Measurements from ENCODE around the gene WFS1.

WFS1 gene

DNA sequence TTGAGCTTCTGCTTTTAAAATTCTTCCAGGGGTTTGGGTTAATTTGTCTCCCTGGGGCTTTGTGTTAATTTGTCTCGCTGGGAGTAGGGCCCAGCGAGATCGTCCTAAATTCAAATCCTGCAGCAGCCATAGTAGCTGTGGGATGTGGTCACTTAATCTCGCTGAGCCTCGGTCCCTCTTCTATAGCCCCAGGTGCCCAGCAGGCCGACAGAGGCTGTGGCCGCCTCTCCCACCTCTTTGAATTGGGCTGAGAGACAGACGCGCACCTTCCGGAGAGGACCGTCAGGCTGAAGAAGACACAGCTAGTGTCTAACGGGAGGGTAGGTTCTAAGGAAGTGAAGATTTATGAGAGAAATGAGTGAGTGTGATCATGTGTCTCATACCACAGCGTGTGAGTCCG lies 15.7 kb upstream of the WFS1 start:
- peaks cover 5% of the 10 kb centered on the region for H3K27me3 ChIP-seq (ENCODE audit: control insufficient read depth, insufficient read depth, low read length)
- H3K4me1 ChIP-seq (ENCODE audit: control insufficient read depth, insufficient read depth, low read length), result peaks cover 8% of the 10 kb centered on the region
- no peak overlapping the region for H3K9ac ChIP-seq (ENCODE audit: low read length)
- no peaks in the 10 kb centered on the region for H3K36me3 ChIP-seq (ENCODE audit: control insufficient read depth, insufficient read depth, low read length)
- H3K4me3 ChIP-seq (ENCODE audit: low read length), result no peak overlapping the region
- H3K9me3 ChIP-seq (ENCODE audit: control insufficient read depth, low read length), result no peaks in the 10 kb centered on the region

GRCh38 chr4:6256141-6256540 lies 13.5 kb upstream of the WFS1 start:
- no peaks in the 10 kb centered on the region for H3K36me3 ChIP-seq (ENCODE audit: control insufficient read depth, insufficient read depth, low read length)
- peaks cover 3% of the 10 kb centered on the region for H3K27me3 ChIP-seq (ENCODE audit: control insufficient read depth, insufficient read depth, low read length)
- H3K9ac ChIP-seq (ENCODE audit: low read length), result no peak overlapping the region
- peaks cover 8% of the 10 kb centered on the region for H3K4me1 ChIP-seq (ENCODE audit: control insufficient read depth, insufficient read depth, low read length)
- H3K9me3 ChIP-seq (ENCODE audit: control insufficient read depth, low read length), result no peaks in the 10 kb centered on the region
- no peak overlapping the region for H3K4me3 ChIP-seq (ENCODE audit: low read length)

DNA sequence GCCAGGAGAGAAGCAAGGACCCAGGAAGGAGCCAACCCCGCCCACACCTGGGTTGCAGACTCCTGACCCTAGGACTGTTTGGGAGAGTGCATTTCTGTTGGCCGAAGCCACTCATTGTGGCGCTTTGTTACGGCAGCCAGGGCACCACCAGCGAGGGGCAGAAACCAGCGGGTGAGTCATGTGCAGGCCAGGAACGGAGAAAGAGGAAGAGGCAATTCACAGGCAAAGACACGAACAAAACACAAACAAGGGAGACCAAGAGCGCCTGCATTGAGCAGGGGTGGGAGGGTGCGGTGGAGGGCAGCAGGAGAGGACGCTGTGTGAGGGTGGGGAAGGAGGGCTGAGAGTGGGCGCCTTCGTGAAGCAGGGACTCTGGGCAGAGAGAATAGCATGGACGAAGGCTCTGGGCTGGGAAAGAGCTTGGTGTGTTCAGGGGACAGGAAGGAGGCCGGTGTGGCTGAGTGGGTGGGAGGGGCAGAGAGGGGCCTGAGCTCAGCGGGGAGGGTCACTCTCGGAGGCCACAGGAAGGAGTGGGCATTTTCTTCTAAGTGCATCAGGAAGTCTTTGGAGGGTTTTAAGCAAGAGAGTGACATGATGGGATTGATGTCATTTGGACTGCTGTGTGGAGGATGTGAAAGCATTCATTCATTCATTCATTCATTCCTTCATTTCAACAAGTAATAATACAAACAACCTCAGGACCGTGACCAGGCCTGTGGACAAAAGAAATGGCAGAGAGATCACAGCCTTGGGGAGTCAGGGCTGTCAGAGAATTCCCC lies 12.2 kb upstream of the WFS1 start:
- Histone ChIP-seq H3K9ac (ENCODE audit: low read length) (no peak overlapping the region), H3K4me1 (ENCODE audit: control insufficient read depth, insufficient read depth, low read length) (peaks cover 8% of the 10 kb centered on the region), H3K9me3 (ENCODE audit: control insufficient read depth, low read length) (no peaks in the 10 kb centered on the region), H3K27me3 (ENCODE audit: control insufficient read depth, insufficient read depth, low read length) (peaks cover 3% of the 10 kb centered on the region), H3K4me3 (ENCODE audit: low read length) (no peak overlapping the region), H3K36me3 (ENCODE audit: control insufficient read depth, insufficient read depth, low read length) (no peaks in the 10 kb centered on the region)

DNA sequence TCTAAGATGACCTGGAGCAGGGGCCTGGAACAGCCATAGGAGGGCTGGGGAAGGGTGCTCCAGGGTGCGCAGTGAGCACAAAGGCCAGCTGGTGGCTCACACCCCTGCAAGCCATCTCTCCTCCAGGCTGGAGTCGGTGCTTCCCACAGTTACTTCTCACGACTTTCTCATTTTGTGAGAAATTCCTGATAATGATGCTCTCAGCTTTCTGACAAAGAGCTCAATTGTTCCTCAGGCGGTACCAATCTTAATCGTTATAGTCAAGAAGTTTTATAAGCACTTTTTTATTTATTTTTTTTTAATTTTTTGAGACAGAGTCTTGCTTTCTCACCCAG lies 11.7 kb upstream of the WFS1 start:
- H3K9me3 ChIP-seq (ENCODE audit: control insufficient read depth, low read length), result no peaks in the 10 kb centered on the region
- no peaks in the 10 kb centered on the region for H3K36me3 ChIP-seq (ENCODE audit: control insufficient read depth, insufficient read depth, low read length)
- no peak overlapping the region for H3K9ac ChIP-seq (ENCODE audit: low read length)
- H3K27me3 ChIP-seq (ENCODE audit: control insufficient read depth, insufficient read depth, low read length), result peaks cover 3% of the 10 kb centered on the region
- H3K4me3 ChIP-seq (ENCODE audit: low read length), result no peak overlapping the region
- H3K4me1 ChIP-seq (ENCODE audit: control insufficient read depth, insufficient read depth, low read length), result peaks cover 8% of the 10 kb centered on the region

DNA sequence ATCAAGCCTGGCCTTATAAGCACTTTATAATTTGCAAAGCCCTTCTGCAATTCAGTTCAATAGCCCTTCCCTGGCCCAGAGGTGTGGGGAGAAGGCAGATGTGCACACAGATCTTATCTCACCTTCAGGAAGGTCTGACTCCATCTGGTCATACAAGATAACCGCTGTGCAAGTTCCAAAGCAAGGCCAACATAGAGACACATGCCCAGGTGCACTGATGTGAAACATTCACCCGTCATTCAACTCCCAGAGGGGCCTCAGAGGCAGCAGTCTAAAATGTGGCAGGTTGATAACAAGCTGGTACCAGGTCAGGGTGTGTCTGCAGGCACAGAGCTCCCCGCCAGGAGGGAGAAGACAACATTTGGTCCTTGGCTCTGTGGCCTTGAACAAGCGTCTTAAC lies 10.9 kb upstream of the WFS1 start:
- Histone ChIP-seq H3K4me3 (ENCODE audit: low read length) (no peak overlapping the region), H3K9me3 (ENCODE audit: control insufficient read depth, low read length) (no peaks in the 10 kb centered on the region), H3K36me3 (ENCODE audit: control insufficient read depth, insufficient read depth, low read length) (no peaks in the 10 kb centered on the region), H3K9ac (ENCODE audit: low read length) (no peak overlapping the region), H3K27me3 (ENCODE audit: control insufficient read depth, insufficient read depth, low read length) (peaks cover 3% of the 10 kb centered on the region), H3K4me1 (ENCODE audit: control insufficient read depth, insufficient read depth, low read length) (peaks cover 8% of the 10 kb centered on the region)

GRCh38 chr4:6259886-6260285 lies 9.8 kb upstream of the WFS1 start:
- Histone ChIP-seq H3K4me1 (ENCODE audit: control insufficient read depth, insufficient read depth, low read length) (peaks cover 8% of the 10 kb centered on the region), H3K9ac (ENCODE audit: low read length) (no peak overlapping the region), H3K36me3 (ENCODE audit: control insufficient read depth, insufficient read depth, low read length) (no peaks in the 10 kb centered on the region), H3K4me3 (ENCODE audit: low read length) (no peak overlapping the region), H3K9me3 (ENCODE audit: control insufficient read depth, low read length) (no peaks in the 10 kb centered on the region), H3K27me3 (ENCODE audit: control insufficient read depth, insufficient read depth, low read length) (peaks cover 3% of the 10 kb centered on the region)

DNA sequence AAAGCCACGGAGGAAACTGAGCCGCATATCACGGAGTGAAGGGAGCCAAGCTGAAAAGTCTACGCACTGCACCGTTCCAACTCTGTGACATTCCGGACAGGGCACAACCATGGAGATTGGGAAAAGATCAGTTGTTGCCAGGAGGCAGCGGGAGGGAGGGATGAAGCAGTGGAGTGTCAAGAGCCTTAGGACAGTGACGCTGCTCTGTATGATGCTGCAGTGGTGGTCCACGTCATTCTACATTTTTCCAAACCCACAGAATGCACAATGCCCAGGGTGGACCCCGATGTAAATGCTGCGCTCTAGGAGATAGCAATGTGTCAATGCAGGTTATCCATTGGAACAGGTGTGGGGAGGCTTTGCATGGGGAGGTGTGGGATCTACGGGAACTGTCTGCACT lies 7.5 kb upstream of the WFS1 start:
- no peak overlapping the region for H3K4me3 ChIP-seq (ENCODE audit: low read length)
- peaks cover 3% of the 10 kb centered on the region for H3K27me3 ChIP-seq (ENCODE audit: control insufficient read depth, insufficient read depth, low read length)
- H3K9me3 ChIP-seq (ENCODE audit: control insufficient read depth, low read length), result no peaks in the 10 kb centered on the region
- H3K4me1 ChIP-seq (ENCODE audit: control insufficient read depth, insufficient read depth, low read length), result peaks cover 7% of the 10 kb centered on the region
- H3K9ac ChIP-seq (ENCODE audit: low read length), result no peak overlapping the region
- no peaks in the 10 kb centered on the region for H3K36me3 ChIP-seq (ENCODE audit: control insufficient read depth, insufficient read depth, low read length)

- no peaks in the 10 kb centered on the region for H3K9me3 ChIP-seq (ENCODE audit: control insufficient read depth, low read length)
- H3K4me1 ChIP-seq (ENCODE audit: control insufficient read depth, insufficient read depth, low read length), result no peaks in the 10 kb centered on the region
- H3K9ac ChIP-seq (ENCODE audit: low read length), result no peak overlapping the region
- no peak overlapping the region for H3K4me3 ChIP-seq (ENCODE audit: low read length)
- peaks cover 3% of the 10 kb centered on the region for H3K27me3 ChIP-seq (ENCODE audit: control insufficient read depth, insufficient read depth, low read length)
- no peaks in the 10 kb centered on the region for H3K36me3 ChIP-seq (ENCODE audit: control insufficient read depth, insufficient read depth, low read length)
Observed at GRCh38 chr4:6262847-6263487, 6.7 kb upstream of the WFS1 start.

DNA sequence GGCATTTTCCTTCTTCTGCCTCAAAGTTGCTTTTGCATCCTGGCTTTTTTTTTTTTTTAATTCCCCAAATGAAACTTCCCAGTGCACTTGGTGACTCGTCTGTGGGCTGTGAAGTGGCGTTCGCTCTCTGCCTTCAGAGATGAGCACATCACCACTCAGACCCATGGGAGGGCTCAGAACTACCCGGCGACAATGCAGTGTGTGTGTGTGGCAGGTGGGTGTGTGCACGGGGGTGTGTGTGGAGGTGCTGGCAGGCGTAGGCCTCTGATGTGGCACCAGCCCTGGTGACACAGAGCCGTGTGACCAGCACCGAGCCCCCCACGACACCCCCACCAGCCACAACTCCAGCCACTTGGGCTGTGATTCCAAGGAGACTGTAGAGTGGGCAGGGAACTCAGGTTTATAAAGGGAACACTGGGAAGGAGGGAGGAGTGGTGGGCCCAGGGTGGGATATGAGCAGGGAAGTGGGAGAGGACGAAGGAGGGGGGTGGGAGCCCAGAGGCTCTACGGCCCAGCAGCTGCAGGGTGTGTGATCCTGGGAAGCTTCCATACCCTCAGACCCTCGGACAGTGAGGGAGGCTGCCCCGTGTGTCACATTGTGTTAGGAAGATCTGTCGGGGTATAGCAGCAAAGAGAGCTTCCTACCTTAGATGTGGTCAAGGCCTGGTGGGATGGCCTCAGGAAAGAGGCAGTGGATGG lies 6.0 kb upstream of the WFS1 start:
- H3K9me3 ChIP-seq (ENCODE audit: control insufficient read depth, low read length), result no peaks in the 10 kb centered on the region
- no peak overlapping the region for H3K9ac ChIP-seq (ENCODE audit: low read length)
- H3K4me1 ChIP-seq (ENCODE audit: control insufficient read depth, insufficient read depth, low read length), result no peaks in the 10 kb centered on the region
- no peaks in the 10 kb centered on the region for H3K36me3 ChIP-seq (ENCODE audit: control insufficient read depth, insufficient read depth, low read length)
- H3K4me3 ChIP-seq (ENCODE audit: low read length), result no peak overlapping the region
- H3K27me3 ChIP-seq (ENCODE audit: control insufficient read depth, insufficient read depth, low read length), result peaks cover 3% of the 10 kb centered on the region

DNA sequence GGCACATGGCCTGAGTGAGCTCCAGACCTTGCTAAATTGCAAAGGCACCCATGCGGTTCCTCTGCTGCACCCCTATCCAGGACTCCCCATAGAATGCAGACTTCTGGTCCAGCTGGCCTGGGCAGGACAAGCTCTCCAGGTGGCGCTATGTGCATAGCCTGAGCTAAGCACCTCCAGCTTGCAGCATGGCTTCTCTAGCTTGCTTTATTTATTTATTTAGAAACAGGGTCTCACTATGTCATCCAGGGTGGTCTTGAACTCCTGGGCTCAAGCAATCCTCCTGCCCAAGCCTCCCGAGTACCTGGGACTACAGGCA lies 5.5 kb upstream of the WFS1 start:
- no peaks in the 10 kb centered on the region for H3K36me3 ChIP-seq (ENCODE audit: control insufficient read depth, insufficient read depth, low read length)
- no peak overlapping the region for H3K4me3 ChIP-seq (ENCODE audit: low read length)
- peaks cover 3% of the 10 kb centered on the region for H3K27me3 ChIP-seq (ENCODE audit: control insufficient read depth, insufficient read depth, low read length)
- no peaks in the 10 kb centered on the region for H3K4me1 ChIP-seq (ENCODE audit: control insufficient read depth, insufficient read depth, low read length)
- no peaks in the 10 kb centered on the region for H3K9me3 ChIP-seq (ENCODE audit: control insufficient read depth, low read length)
- H3K9ac ChIP-seq (ENCODE audit: low read length), result no peak overlapping the region

DNA sequence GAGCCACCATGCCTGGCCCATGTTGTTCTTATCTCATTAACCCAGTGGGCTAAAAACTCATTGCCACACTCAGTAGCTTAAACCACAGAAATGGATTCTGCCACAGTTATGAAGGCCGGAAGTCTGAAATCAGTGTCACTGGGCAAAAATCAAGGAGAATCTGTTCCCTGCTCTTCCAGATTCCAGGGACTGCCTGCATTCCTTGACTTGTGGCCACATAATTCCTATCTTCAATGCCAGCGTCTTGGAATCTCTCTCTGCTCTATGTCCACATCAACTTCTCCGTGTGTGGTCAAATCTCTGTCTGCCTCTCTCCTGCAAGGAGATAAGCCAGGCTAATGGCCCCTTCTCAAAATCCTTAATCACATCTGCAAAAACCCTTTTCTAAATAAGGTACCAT lies 4.1 kb upstream of the WFS1 start:
- no peaks in the 10 kb centered on the region for H3K36me3 ChIP-seq (ENCODE audit: control insufficient read depth, insufficient read depth, low read length)
- no peaks in the 10 kb centered on the region for H3K9me3 ChIP-seq (ENCODE audit: control insufficient read depth, low read length)
- peaks cover 3% of the 10 kb centered on the region for H3K4me1 ChIP-seq (ENCODE audit: control insufficient read depth, insufficient read depth, low read length)
- H3K9ac ChIP-seq (ENCODE audit: low read length), result no peak overlapping the region
- H3K4me3 ChIP-seq (ENCODE audit: low read length), result no peak overlapping the region
- H3K27me3 ChIP-seq (ENCODE audit: control insufficient read depth, insufficient read depth, low read length), result no peaks in the 10 kb centered on the region

DNA sequence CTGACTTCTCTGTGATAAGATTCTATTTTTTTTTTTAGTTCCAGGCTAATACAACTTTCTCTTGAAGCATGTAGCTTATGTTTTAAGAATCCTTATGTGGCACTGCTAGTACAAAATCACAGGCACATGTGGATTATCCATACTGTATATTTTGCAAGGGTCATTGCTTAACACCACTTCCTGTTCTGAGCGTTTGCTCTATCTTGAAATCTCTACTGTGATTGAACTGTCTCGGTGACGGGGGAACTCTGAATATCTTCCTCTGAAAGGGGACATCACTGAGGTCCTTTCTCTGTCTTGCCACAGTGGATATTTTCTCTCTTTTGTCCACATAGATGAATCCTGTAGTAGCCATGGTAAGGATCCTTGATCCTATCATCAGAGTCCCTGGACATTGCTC lies 2.1 kb upstream of the WFS1 start:
- no peaks in the 10 kb centered on the region for H3K36me3 ChIP-seq (ENCODE audit: control insufficient read depth, insufficient read depth, low read length)
- peaks cover 23% of the 10 kb centered on the region for H3K4me1 ChIP-seq (ENCODE audit: control insufficient read depth, insufficient read depth, low read length)
- no peak overlapping the region for H3K4me3 ChIP-seq (ENCODE audit: low read length)
- no peaks in the 10 kb centered on the region for H3K9me3 ChIP-seq (ENCODE audit: control insufficient read depth, low read length)
- no peak overlapping the region for H3K9ac ChIP-seq (ENCODE audit: low read length)
- H3K27me3 ChIP-seq (ENCODE audit: control insufficient read depth, insufficient read depth, low read length), result no peaks in the 10 kb centered on the region
